ENCODE data around the gene HCN3.
A peak's percentile ranks its signal among the peaks of the same experiment; 100 is the strongest.
"Not testable (repeated sequence)": the region's sequence is repeated elsewhere in the genome, so short reads cannot be mapped to it uniquely, and the experiment has no call there.

The HCN3 gene

DNA sequence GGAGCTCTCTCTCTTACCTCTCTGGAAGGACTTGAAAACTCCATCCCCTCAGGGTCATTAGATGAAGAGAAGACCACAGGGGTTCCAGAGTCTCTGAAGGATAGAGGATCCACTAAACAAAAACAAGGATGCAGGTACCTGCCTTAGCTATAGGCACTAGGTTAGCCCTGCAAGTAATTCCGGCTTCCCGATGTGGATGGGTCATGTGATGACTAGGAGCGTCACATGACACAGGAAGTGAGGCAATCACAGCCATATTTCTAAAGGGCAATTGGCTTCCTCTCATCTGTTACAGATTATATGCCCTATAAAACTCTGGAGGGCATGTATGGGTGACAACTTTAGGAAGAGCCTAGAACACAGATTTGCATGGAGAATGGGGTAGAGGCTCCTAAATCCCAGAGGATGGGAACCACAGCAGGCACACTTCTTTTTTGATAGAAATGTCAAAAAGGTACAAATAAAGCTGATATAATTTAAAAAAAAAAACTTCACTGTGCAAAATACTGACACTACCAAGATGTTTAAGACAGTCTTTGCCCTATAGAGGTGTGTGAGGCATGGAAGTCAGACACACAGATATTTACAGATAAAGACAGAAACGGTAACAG is 36.1 kb upstream of the HCN3 start:
- H3K4me3 ChIP-seq (ENCODE audit: low read depth, low read length) = peak overlapping the region; percentile 61
- CTCF ChIA-PET = interaction anchor here (0.6 to 5.7 kb wide), 11 partner anchors 9 to 150 kb away, joined by 3 to 56 read pairs (median 4); partner anchors contain the start of genes KRTCAP2, MTX1 and THBS3
- POLR2A ChIA-PET = interaction anchor here (0.5 to 0.7 kb wide), 4 partner anchors 16 to 48 kb away, joined by 3 read pairs; partner anchors contain the start of genes CLK2 and MTX1
- no peak for DNase-seq (ENCODE audit: low read depth, low spot score)
- TF ChIP-seq, protein P1, sequence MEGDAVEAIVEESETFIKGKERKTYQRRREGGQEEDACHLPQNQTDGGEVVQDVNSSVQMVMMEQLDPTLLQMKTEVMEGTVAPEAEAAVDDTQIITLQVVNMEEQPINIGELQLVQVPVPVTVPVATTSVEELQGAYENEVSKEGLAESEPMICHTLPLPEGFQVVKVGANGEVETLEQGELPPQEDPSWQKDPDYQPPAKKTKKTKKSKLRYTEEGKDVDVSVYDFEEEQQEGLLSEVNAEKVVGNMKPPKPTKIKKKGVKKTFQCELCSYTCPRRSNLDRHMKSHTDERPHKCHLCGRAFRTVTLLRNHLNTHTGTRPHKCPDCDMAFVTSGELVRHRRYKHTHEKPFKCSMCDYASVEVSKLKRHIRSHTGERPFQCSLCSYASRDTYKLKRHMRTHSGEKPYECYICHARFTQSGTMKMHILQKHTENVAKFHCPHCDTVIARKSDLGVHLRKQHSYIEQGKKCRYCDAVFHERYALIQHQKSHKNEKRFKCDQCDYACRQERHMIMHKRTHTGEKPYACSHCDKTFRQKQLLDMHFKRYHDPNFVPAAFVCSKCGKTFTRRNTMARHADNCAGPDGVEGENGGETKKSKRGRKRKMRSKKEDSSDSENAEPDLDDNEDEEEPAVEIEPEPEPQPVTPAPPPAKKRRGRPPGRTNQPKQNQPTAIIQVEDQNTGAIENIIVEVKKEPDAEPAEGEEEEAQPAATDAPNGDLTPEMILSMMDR (IDR thresholded peaks at IDR 0.05; ENCODE audit: insufficient read depth, low read length, missing control alignments) = no peak

DNA sequence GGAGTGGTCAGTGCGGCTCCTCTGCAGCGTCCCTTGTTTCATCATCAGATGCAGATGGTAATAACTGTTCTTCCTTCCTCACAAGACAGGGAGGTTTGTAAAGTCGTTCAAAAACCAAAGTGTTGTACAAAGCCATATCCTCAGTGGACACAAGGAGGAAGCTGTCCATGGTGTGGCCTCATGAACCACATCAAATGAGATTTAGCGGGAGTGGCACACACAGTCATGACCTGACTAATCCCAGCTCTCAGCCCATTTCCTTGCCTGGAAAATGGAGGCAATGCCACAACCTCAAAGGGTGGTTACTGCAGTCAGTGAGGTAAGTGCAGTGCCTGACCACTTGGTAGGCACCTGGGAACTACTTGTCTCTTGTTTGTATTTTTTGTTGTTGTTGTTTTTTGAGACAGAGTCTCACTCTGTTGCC is 35.4 kb upstream of the HCN3 start:
- POLR2A ChIA-PET = interaction anchor here (0.6 kb wide), 2 partner anchors 34 to 48 kb away, joined by 3 read pairs; partner anchors contain the start of gene THBS3
- H3K4me3 ChIP-seq (ENCODE audit: low read depth, low read length) = no peak overlapping the region
- CTCF ChIA-PET = interaction anchor here (0.8 to 5.7 kb wide), 8 partner anchors 9 to 80 kb away, joined by 3 to 56 read pairs (median 5); partner anchors contain the start of genes KRTCAP2, MTX1 and THBS3
- no peak for DNase-seq (ENCODE audit: low read depth, low spot score)
- TF ChIP-seq, protein P1 (IDR thresholded peaks at IDR 0.05; ENCODE audit: insufficient read depth, low read length, missing control alignments) = no peak

DNA sequence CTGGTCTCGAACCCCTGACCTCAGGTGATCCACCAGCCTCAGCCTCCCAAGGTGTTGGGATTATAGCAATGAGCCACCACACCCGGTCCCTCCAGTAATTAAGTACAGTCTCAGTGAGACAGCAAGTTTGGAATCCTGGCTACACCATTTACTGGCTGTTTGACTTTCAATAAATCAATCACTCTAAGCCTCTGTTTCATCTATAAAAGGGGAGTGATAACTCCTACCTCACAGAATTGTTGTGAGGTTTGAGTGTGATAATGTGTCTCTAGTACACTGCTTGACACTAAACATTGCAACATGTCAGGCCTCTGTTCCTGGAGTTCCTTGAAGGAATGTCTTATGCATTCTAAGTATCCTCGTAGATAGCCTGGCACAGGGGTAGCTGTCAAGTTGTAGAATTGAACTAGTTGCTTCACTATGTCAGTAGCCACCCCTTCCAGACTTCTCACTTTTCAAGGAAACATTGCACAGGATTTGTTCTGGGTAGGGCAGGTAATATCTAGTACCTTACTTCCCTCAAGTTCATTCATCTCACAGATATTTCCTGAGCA is 34.4 kb upstream of the HCN3 start:
- POLR2A ChIA-PET = interaction anchor here (1.1 kb wide), 1 partner anchor 36 kb away, joined by 4 read pairs; no protein-coding TSS in a partner anchor
- H3K4me3 ChIP-seq (ENCODE audit: low read depth, low read length) = peak overlapping the region; percentile 67
- CTCF ChIA-PET = interaction anchor here (0.9 to 5.7 kb wide), 6 partner anchors 10 to 81 kb away, joined by 3 to 28 read pairs (median 5); partner anchors contain the start of genes MTX1 and THBS3
- DNase-seq (ENCODE audit: low read depth, low spot score) = no peak
- TF ChIP-seq, protein P1 (IDR thresholded peaks at IDR 0.05; ENCODE audit: insufficient read depth, low read length, missing control alignments) = no peak

DNA sequence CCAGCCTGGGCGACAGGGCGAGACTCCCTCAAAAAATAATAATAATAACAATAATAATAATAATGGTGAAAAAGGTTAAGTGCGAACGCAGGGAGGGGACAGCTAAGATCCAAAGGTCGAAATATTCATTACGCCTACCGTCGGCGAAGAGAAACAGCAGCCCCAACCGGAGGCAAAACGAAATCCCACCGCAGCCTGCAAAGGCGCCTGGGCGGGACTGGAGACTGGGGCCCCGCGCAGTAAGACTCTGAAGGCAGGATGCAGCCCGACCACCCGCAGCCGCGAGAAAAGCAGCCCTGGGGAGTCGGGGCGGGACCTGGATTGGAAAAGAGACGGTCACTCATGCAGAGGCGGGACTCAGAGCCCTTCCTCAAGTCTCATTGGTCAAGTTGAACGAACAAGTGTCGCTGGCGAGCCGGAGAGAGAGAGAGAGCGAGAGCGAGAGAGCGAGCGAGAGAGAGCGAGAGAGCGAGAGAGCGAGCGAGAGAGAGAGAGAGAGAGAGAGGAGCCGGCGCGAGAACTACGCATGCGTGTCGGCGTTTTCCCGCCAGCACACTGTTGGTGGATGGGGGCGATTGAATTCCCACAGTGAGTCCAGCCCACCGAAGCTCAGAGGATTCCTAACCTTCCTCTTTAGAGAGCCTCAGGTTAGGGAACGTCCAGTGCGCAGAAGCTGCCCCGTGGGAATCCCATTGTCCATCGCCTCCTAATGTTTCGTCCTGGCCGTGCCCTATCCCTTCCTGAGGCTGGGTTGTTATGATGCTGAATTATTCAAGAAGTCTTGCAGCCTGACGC is 32.7 kb upstream of the HCN3 start:
- peak overlapping the region; percentile 67 for H3K4me3 ChIP-seq (ENCODE audit: low read depth, low read length)
- TF ChIP-seq, protein P1 (IDR thresholded peaks at IDR 0.05; ENCODE audit: insufficient read depth, low read length, missing control alignments) = peak; percentile 23
- POLR2A ChIA-PET = interaction anchor here (1.0 to 1.2 kb wide), 2 partner anchors 20 to 40 kb away, joined by 3 to 4 read pairs; no protein-coding TSS in a partner anchor
- CTCF ChIA-PET = interaction anchor here (0.6 to 5.7 kb wide), 17 partner anchors 8 to 404 kb away, joined by 3 to 28 read pairs (median 4); partner anchors contain the start of genes ENTREP3, MTX1 and THBS3
- DNase-seq (ENCODE audit: low read depth, low spot score) = peak; percentile 99

DNA sequence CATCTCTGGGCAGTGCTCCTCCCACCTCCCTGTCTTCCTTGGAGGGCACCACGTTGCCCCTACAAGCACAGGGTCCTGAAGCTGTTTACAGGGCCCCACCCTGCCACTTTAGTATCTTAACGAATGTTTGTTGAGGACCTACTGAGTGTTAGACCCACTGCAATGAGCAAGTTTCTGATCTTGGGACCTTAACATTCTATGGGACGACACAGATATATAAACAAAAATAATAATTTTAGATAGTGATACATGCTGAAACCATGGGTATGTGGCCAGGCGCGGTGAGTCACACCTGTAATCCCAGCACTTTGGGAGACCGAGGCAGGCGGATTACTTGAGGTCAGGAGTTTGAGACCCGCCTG is 32.1 kb upstream of the HCN3 start:
- H3K4me3 ChIP-seq (ENCODE audit: low read depth, low read length) = peak overlapping the region; percentile 67
- TF ChIP-seq, protein P1 (IDR thresholded peaks at IDR 0.05; ENCODE audit: insufficient read depth, low read length, missing control alignments) = no peak
- ChIA-PET POLR2A (no interaction called here), CTCF (interaction anchor here (0.6 to 5.7 kb wide), 13 partner anchors 10 to 404 kb away, joined by 3 to 28 read pairs (median 3); partner anchors contain the start of genes ENTREP3, MTX1 and THBS3)
- no peak for DNase-seq (ENCODE audit: low read depth, low spot score)

DNA sequence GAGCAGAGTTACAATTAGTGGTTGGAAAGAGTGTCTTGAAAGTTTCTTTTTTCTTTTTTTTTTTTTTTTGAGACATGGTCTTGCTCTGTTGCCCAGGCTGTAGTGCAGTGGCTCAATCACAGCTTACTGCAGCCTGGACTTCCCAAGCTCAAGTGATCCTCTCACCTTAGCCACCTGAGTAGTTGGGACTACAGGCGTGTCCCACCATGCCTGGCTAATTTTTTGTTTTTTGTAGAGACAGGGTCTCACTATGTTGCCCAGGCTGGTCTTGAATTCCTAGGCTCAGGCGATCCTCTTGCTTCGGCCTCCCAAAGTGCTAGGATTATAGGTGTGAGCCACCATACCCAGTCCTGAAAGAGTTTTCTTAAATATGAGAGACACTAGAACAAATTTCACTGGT is 30.5 kb upstream of the HCN3 start:
- H3K4me3 ChIP-seq (ENCODE audit: low read depth, low read length); POLR2A ChIA-PET; DNase-seq (ENCODE audit: low read depth, low spot score): not testable (repeated sequence)
- CTCF ChIA-PET = interaction anchor here (1.0 to 11.3 kb wide), 5 partner anchors 9 to 77 kb away, joined by 3 to 253 read pairs (median 4); partner anchors contain the start of genes FDPS and RUSC1
